ENCODE results near the gene SERPINA3. TPM values are rescaled to one million over a fixed set of nuclear protein-coding genes. Genes with fewer than 3 reads are reported as not detected.
A peak's percentile ranks its signal among the peaks of the same experiment; 100 is the strongest.

The SERPINA3 gene
- total and polyA plus RNA-seq, 2 of the 8 experiments (the other 6 are each of a cell fraction or from before 2014, with no cell fraction given) = not detected

DNA sequence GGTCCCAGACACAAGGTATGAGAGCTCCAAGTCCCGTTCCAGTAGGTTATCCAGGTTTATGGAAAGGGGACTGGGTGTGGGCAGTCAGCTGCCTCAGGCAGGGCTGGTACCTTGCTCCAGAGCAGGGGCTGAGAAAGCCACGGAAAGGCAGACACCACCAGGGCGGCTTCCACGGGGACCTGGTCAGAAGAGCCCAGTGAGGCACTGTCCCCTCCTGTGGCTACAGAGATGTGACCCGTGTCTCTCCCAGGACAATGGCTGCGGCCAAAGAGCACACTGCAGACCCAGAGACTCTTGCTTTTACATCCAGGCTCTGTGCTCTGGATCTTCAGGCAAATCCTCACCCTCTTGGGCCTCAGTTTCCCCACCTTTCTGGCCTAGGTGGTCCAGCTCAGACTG lies 42.2 kb upstream of the SERPINA3 start:
- Histone ChIP-seq H2BK20ac (ENCODE audit: low read length) (no peak overlapping the region), H3K4me3 (ENCODE audit: extremely low read depth in 1 of 4, insufficient read depth in 2 of 4, low read depth in 3 of 4, low read length in 4 of 4) (no peak overlapping the region), H3K4ac (replicated peaks; ENCODE audit: insufficient read length, low read depth, low read length) (no peak overlapping the region), H3K79me1 (ENCODE audit: low read depth, low read length) (no peaks in the 10 kb centered on the region), H2BK5ac (ENCODE audit: low read depth, low read length) (no peak overlapping the region), H3K18ac (ENCODE audit: extremely low read depth, low read length) (no peak overlapping the region), H2BK12ac (ENCODE audit: low read depth, low read length) (no peak overlapping the region), H2BK120ac (replicated peaks; ENCODE audit: low read depth, low read length) (no peak overlapping the region), H3K23me2 (ENCODE audit: low read depth, low read length) (no peaks in the 10 kb centered on the region), H3K36me3 (ENCODE audit: control insufficient read depth in 2 of 4, insufficient read depth in 4 of 4, low read length in 3 of 4) (no peaks in the 10 kb centered on the region), H4K8ac (ENCODE audit: extremely low read depth, insufficient read depth, low read length) (peak overlapping the region; percentile 29; the same call in 1 of the 2 replicates), H3K27me3 (replicated peaks in 1 of 4; ENCODE audit: control insufficient read depth in 3 of 4, extremely low read depth in 1 of 4, insufficient read depth in 3 of 4, low read length in 3 of 4) (no peaks in the 10 kb centered on the region), H3K4me2 (ENCODE audit: insufficient read depth in 1 of 2, low read depth in 2 of 2, low read length in 2 of 2) (no peak overlapping the region), H2AK5ac (ENCODE audit: low read depth, low read length) (no peak overlapping the region), H4K20me1 (replicated peaks in 1 of 2; ENCODE audit: control insufficient read depth in 1 of 2, insufficient read depth in 2 of 2, low read length in 2 of 2) (no peaks in the 10 kb centered on the region), H4K91ac (replicated peaks; ENCODE audit: insufficient read length, low read length) (no peak overlapping the region), H2BK15ac (ENCODE audit: low read length) (no peak overlapping the region), H3K9ac (replicated peaks in 1 of 4; ENCODE audit: extremely low read depth in 1 of 4, low read depth in 3 of 4, low read length in 3 of 4) (no peak overlapping the region), H2AFZ (ENCODE audit: low read length) (no peak overlapping the region), H3K14ac (ENCODE audit: insufficient read length) (no peak overlapping the region), H3K79me2 (ENCODE audit: control insufficient read depth in 1 of 2, insufficient read depth in 2 of 2, low read length in 2 of 2) (no peaks in the 10 kb centered on the region), H3K9me3 (ENCODE audit: insufficient read depth in 2 of 2, low read depth in 1 of 2, low read length in 1 of 2) (no peaks in the 10 kb centered on the region), H3K4me1 (replicated peaks in 1 of 4; ENCODE audit: control insufficient read depth in 3 of 4, insufficient read depth in 4 of 4, low read length in 3 of 4) (no peaks in the 10 kb centered on the region), H3K27ac (ENCODE audit: low read depth, low read length) (no peak overlapping the region), H3K56ac (replicated peaks; ENCODE audit: insufficient read length, low read depth, low read length) (no peak overlapping the region), H4K5ac (ENCODE audit: insufficient read length, low read depth, low read length) (no peak overlapping the region), H3K23ac (ENCODE audit: insufficient read length) (no peak overlapping the region)
- no peak for FAIRE-seq
- no peak for TF ChIP-seq GABPA (IDR thresholded peaks at IDR 0.05; ENCODE audit: borderline replicate concordance, insufficient read depth, low read length)
- TF ChIP-seq, protein P1, sequence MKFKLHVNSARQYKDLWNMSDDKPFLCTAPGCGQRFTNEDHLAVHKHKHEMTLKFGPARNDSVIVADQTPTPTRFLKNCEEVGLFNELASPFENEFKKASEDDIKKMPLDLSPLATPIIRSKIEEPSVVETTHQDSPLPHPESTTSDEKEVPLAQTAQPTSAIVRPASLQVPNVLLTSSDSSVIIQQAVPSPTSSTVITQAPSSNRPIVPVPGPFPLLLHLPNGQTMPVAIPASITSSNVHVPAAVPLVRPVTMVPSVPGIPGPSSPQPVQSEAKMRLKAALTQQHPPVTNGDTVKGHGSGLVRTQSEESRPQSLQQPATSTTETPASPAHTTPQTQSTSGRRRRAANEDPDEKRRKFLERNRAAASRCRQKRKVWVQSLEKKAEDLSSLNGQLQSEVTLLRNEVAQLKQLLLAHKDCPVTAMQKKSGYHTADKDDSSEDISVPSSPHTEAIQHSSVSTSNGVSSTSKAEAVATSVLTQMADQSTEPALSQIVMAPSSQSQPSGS (IDR thresholded peaks at IDR 0.05; ENCODE audit: low read length) = no peak
- CTCF ChIA-PET (ENCODE audit: partially characterized antibody) = interaction anchor here (0.6 to 2.1 kb wide), 4 partner anchors 11 to 136 kb away, joined by 3 to 9 read pairs (median 4); no protein-coding TSS in a partner anchor
- WGBS, 2 experiments (ENCODE audit: extremely low coverage in 1 of 2, insufficient coverage in 1 of 2, insufficient read length in 1 of 2, insufficient replicate concordance in 2 of 2, low coverage in 1 of 2, low lambda C conversion rate in 2 of 2, missing lambda C conversion rate in 1 of 2) = 92% methylated on average over 6 of the region's 6 CpGs; no CpG with 5 or more reads in 1 of the 2 experiments
- DNase-seq (ENCODE audit: low read depth in 1 of 2, low spot score in 2 of 2) = no peak
- POLR2A ChIA-PET (ENCODE audit: partially characterized antibody) = no interaction called here
